SH-SY5Y (cell line): ENCODE measurements around the gene FBXL4.

Experiments
- GATA2 ChIP-seq: IDR thresholded peaks from 2 replicates; pipeline ENCODE4 v1.6.1; 2011; ENCODE audit warnings: mild to moderate bottlenecking, low read depth, low read length
- GATA3 ChIP-seq: IDR thresholded peaks from 2 replicates; pipeline ENCODE4 v1.6.1; 2011; ENCODE audit warnings: low read depth, mild to moderate bottlenecking, low read length, moderate library complexity

The FBXL4 gene

DNA sequence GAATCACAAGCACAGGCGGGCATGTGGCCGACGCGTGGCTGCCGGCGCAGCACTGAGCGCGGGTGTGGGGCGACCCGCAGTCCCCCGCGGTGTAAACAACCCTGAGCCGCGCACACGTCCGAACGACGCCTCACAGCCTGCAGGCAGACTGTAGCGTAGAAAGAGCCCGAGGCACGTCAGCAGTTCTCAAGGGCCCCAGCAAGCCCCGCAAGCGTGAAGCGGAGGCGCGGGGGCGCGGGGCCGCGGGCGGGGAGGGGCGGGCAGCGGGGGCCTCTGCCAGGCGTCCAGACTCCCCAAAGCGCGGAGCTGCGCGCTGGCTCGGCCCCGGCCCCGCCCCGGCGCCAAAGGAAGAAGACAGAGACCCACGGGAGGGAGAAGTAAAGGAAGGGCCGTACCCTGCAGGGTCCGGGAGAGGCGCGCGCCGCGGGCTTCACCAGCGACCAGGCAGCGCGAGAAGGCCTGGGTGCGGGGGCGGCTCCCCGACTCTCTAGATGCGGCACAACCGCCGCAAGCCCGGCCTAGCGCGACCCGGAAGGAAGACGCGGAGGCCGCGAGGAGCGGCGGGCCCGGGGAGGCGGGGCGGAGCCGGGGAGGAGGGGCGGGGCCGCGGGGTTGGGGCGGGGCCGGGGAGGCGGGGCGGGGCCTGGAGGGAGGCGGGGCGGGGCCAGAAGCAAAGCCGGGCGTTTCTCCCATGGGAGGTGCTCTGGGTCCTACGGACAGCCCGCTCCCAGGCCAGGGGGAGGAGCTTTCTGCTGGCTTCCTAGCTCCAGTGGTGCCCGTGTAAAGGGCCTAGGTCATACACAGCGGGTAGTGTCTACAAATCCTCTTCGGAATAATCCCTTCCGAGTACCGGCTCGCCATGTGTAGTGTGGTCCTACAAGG lies at the start of gene FBXL4:
Gene FBXL4, minus strand, starts transcription at position 536 of the 882 bp plus-strand sequence. CDS start 20,958 bp downstream, outside the sequence.
- TF ChIP-seq GATA2 (no peak), GATA3 (no peak)

DNA sequence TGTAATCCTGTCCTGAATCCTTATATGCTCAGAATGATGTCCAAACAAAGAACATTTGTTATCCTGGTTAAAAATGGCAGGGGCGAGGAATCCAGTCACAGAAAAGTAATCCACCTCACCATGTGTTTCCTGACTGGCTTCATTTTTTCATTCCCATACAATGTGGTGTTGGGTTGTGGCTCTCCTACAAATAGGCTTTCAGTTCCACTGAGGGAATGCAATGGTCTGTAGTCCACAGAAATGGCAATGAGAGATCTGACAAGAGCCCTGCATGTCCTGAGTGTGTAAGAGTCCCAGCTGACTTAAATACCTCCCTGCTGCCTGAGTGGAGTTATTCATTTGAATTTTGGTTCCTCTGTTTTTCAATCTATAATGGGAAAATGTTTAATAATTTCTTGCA lies 47.4 kb upstream of the FBXL4 start:
- TF ChIP-seq GATA3: no peak
- no peak for TF ChIP-seq GATA2

DNA sequence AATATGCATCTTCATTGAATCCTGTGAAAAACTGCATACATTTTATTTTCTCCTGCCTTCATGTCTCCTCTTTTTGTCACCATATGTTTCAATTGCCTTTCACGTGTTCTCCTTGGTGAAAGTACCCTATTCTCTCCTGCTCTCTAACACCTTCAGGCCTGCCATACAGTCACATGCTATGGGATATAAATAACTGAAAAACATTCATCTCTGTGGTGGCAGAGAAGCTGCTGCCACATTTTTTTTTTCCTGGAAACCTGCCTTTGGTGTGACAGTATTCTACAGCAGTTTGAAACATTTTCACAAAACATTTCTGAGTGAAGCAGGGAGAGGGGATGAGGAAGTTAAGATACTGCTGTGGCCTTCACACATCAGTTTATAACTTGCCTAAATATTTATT lies 44.8 kb upstream of the FBXL4 start:
- no peak for TF ChIP-seq GATA2
- TF ChIP-seq GATA3: no peak

DNA sequence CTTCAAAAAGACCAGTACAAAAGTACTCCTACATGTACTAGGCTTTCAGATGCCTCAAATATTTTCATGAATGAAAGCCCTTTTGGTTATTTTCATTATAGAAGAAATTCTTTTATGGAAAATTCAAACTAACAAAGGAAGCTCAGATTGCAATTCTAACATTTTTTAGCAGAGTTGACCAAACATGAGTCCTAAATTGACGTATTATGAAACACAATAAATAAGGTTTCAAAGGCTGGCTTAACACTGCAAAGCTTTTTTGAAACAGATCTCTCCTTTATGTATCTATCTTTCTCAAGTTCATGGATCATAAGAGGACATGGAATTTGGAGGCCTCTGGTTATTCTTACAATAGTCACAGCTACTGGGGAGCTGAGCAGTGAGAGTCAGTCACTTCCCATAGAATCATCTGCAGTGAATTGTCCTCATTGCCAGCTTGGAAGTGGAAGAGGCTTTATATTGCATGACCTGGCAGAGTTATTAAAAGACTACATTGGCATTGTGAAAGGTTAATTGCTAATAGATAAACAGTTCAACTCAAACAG lies 38.4 kb upstream of the FBXL4 start:
- TF ChIP-seq GATA2 (no peak), GATA3 (no peak)

DNA sequence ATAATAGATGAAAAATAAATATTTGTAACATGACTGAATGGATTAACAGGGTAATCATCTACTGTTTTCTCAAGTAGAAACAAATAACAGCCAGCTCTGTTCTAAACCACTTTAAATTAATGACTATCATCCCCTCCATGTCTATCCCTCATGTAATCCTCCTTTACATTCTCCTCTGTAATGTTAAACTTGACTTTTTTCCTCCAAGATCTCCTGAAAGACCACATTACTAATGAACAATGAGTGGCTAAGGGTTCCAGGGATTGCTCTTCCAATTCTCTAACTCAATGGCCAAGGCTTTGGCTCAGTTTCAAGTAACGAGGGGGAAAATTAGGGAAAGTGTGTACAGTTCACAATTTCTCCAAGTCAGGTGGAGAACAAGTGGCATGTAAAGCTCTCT lies 37.6 kb upstream of the FBXL4 start:
- TF ChIP-seq GATA3 (no peak), GATA2 (no peak)

DNA sequence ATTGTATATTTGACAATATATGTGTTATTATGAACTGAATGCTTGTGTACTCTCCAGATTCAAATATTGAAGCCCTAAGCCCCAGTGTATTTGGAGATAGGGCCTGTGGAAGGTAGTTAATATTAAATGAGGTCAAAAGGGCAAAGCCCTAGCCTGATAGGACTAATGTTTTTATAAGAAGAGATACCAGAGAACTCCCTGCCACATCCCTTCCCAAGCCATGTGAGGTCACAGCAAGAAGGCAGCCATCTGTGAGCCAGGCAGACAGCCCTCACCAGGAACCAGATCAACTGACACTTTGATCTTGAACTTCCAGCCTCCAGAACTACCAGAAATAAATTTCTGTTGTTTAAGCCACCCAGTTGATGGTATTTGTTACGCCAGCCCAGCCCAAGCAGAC lies 36.4 kb upstream of the FBXL4 start:
- TF ChIP-seq GATA3: no peak
- TF ChIP-seq GATA2: no peak

DNA sequence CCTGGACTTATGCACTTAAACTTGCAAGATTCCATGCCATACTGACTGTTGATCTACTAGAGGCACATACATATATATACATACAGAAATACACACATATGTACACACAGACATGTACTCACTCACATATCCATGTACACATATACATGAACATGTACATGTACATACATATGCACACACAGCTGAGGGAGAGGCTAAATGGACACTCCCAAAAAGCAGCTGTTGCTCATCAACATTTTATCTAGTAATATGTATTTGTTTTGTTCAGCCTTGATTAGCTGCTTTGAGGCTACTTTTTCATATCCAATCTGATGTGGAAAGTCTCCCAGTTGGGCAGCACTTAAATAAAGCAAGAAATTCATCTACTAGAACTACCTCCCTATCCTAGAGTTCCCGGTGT lies 33.7 kb upstream of the FBXL4 start:
- no peak for TF ChIP-seq GATA3
- no peak for TF ChIP-seq GATA2

DNA sequence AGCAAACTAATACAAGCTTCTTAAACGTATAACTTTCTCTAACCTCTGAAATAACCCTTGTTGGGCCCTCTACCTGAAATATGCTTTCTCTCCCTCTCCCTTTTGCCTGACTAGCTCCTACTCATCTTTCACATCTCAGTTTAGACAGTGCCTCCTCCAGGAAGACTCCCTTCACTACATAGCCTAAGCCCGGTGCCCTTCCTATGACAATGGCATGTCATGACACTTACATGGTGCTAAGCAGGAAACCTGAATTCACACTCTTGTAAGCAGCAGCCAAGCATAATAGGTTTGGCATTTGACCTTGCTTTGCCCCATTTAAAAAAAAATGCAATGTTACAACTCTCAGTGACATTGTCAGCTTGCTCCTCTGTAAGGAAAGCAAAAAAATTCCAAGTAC lies 33.1 kb upstream of the FBXL4 start:
- TF ChIP-seq GATA2: no peak
- TF ChIP-seq GATA3: no peak

DNA sequence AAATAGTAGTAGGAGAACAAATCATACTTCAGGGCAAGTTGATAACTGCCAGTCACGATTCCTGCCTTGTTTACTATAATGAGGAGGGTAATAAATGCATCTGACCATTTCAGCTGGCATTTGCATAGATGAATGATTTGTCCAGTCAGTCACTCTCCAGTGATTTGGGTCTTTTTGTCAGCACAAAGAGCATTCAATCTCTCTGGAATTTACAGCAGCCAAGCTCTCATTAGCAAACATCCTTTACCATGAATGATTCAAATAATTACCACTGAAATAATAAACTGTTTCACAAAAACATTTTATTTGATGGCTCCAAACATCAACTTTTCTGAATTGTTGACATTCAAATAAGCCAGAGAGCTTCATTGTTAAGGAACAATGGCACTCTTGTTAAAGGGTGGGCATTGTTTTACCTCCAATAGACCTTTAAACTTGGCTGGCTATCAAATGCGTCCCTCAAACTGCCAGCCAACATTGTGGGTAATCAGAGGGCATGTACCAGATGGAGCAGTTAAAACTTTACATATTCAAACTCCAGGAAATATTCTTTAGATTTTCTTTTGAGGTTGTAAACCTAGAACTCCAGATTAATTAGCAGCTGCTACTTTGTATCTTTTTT lies 30.0 kb upstream of the FBXL4 start:
- TF ChIP-seq GATA2 (no peak), GATA3 (no peak)

DNA sequence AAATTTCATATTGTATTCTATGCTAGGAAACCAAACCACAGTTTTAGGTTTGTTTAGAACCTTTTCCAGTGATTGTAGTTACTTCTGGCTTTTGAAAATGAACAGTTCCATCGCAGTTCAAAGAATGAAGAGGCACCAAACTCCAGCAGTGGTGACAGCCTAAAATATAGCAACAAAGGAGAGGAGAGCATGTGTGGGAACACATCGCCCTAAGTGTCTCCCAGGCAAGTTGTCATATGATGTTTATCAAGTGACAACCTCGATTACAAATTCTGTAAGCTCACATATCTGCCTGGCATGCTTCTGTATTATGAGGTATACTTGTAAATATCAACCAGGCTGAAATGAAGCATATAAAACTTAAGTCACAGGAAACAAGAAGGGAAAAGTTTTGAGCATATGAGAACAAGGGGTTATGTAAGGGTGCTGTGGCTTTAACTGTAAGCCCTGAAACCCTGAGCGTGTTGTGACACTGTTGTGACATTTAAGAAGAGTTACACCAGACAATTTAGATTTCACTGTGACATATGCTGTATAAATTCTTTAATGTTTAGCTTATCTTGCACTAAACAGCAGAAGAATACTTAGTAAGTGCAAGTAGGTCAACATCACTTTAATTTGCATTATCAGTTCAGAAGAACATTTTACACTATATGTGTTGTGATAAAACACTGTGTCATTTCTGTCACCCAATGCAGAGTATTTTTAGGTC lies 29.1 kb upstream of the FBXL4 start:
- TF ChIP-seq GATA3 (no peak), GATA2 (no peak)

DNA sequence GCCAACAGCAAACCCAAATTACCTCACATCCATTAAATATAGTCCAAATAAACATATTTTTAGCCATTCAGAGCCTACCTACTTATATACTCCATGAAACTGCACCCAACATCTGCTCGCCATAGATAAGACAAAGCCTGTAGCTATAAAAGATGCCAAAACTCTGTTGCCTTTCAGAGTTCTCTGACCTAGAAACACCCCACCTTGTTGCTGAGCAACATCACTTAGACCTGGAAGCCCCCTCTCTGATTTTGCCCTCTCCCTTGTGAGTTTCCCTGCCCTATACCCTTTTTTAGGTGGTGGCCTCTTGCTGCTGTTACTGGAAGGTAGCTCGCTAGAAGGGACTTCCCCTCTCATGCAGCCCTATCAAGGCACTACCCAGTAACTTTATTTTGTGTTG lies 27.7 kb upstream of the FBXL4 start:
- TF ChIP-seq GATA3 (no peak), GATA2 (no peak)

DNA sequence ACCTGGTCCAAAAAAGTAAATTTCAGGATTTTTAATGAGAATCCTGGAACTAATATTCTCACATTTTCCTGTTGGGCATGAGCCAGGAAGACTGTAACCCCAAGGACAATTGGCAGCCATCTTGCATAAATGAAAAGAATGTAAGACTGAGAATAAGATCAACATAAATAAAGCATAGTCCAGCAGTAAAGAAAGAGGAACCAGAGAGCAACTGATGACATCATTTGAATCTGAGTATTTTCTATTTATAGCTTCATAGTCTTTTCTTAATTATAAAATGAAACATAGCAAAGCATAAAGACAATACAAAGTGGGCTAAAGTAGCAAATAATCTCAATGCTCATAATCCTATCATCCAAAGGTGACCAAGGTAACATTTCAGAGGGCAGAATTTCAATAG lies 26.6 kb upstream of the FBXL4 start:
- TF ChIP-seq GATA2: no peak
- TF ChIP-seq GATA3: no peak

DNA sequence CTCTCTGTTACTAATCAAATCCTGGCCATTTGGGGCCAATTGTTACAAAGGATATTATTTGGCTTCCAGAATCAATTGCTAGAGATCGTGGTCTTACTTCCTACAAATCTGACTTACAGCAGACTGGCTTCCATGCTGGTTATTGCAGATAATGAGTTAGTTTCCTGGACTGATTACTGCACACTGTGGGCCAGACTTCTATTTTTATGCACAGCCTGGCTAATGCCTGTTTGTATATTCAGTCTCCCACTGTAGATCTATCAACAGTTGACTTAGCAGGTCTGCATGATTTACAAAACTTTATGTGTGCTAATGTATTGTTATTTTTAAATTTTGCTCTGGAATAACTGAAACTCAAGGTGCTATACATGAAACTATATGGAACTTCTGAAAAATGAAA lies 25.8 kb upstream of the FBXL4 start:
- no peak for TF ChIP-seq GATA3
- TF ChIP-seq GATA2: no peak

DNA sequence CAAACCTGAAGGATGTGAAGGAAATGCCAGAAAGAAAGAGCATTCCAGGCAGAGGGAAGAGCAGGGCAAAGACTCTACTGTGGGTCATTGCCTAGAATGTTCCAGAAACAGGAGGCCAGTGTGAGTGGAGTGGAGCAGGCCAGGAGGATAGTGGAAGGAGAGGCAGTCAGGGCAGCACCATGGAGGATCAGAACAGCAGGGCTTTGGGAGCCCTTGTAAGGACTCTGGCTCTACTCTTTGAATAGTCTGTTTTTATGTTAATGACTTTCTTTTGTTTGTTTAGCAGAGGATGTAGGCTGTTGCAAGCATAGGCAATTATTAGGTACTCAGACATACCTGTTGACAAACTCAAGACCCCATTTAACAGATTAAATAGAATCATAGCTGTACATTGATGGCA lies 23.6 kb upstream of the FBXL4 start:
- TF ChIP-seq GATA3: no peak
- TF ChIP-seq GATA2: no peak
